IPS-18a (cell line): ENCODE data around the gene TRHDE.

Experiments
- H3K27ac ChIP-seq: one replicate; pipeline ENCODE4 v1.5.1; 2013; ENCODE audit warnings: low read length
- H3K27me3 ChIP-seq: one replicate; pipeline ENCODE4 v1.6.1; 2013; ENCODE audit warnings: mild to moderate bottlenecking, low read length; ENCODE audit not compliant: control insufficient read depth, insufficient read depth
- H3K36me3 ChIP-seq: one replicate; pipeline ENCODE4 v1.6.1; 2013; ENCODE audit warnings: low read depth, low read length; ENCODE audit not compliant: control insufficient read depth
- H3K4me1 ChIP-seq: one replicate; pipeline ENCODE4 v1.6.1; 2013; ENCODE audit warnings: low read depth, low read length; ENCODE audit not compliant: control insufficient read depth
- H3K4me3 ChIP-seq: one replicate; pipeline ENCODE4 v1.5.1; 2013; ENCODE audit warnings: low read length
- H3K9ac ChIP-seq: one replicate; pipeline ENCODE4 v1.6.1; 2013; ENCODE audit warnings: mild to moderate bottlenecking, low read length, moderate library complexity
- H3K9me3 ChIP-seq: one replicate; pipeline ENCODE4 v1.6.1; 2013; ENCODE audit warnings: low read depth, low read length; ENCODE audit not compliant: control insufficient read depth

The TRHDE gene

GRCh38 chr12:72261885-72262284 is 10.3 kb upstream of the TRHDE start:
- H3K36me3 ChIP-seq, result no peaks in the 10 kb centered on the region
- no peaks in the 10 kb centered on the region for H3K9me3 ChIP-seq
- no peaks in the 10 kb centered on the region for H3K4me1 ChIP-seq

GRCh38 chr12:72264548-72265175 is 7.5 kb upstream of the TRHDE start:
- H3K27me3 ChIP-seq, result peaks cover 2% of the 10 kb centered on the region
- no peak overlapping the region for H3K27ac ChIP-seq

More at GRCh38 chr12:72261885-72262284, 10.3 kb upstream of the TRHDE start:
- Histone ChIP-seq H3K9ac (no peak overlapping the region), H3K27me3 (no peaks in the 10 kb centered on the region), H3K27ac (no peak overlapping the region), H3K4me3 (no peak overlapping the region)

GRCh38 chr12:72267974-72268373 is 4.2 kb upstream of the TRHDE start:
- Histone ChIP-seq H3K4me3 (no peak overlapping the region), H3K9me3 (no peaks in the 10 kb centered on the region), H3K4me1 (peaks cover 13% of the 10 kb centered on the region), H3K27ac (no peak overlapping the region), H3K27me3 (peaks cover 35% of the 10 kb centered on the region), H3K36me3 (no peaks in the 10 kb centered on the region), H3K9ac (no peak overlapping the region)

More at GRCh38 chr12:72264548-72265175, 7.5 kb upstream of the TRHDE start:
- peaks cover 5% of the 10 kb centered on the region for H3K4me1 ChIP-seq
- no peak overlapping the region for H3K9ac ChIP-seq
- H3K36me3 ChIP-seq, result no peaks in the 10 kb centered on the region
- H3K9me3 ChIP-seq, result no peaks in the 10 kb centered on the region
- H3K4me3 ChIP-seq, result no peak overlapping the region

- Histone ChIP-seq H3K4me1 (peaks cover 13% of the 10 kb centered on the region), H3K36me3 (no peaks in the 10 kb centered on the region), H3K4me3 (no peak overlapping the region), H3K27ac (no peak overlapping the region), H3K27me3 (peaks cover 39% of the 10 kb centered on the region), H3K9me3 (no peaks in the 10 kb centered on the region), H3K9ac (no peak overlapping the region)
These were observed 3.8 kb upstream of the TRHDE start for GRCh38 chr12:72268386-72268785.

- Histone ChIP-seq H3K27ac (no peak overlapping the region), H3K9ac (no peak overlapping the region), H3K27me3 (peaks cover 50% of the 10 kb centered on the region), H3K4me1 (peaks cover 13% of the 10 kb centered on the region), H3K9me3 (no peaks in the 10 kb centered on the region), H3K36me3 (no peaks in the 10 kb centered on the region), H3K4me3 (no peak overlapping the region)
These were observed 2.7 kb upstream of the TRHDE start for GRCh38 chr12:72269491-72269890.

GRCh38 chr12:72270246-72270645 is 1.9 kb upstream of the TRHDE start:
- Histone ChIP-seq H3K27ac (no peak overlapping the region), H3K4me1 (peaks cover 13% of the 10 kb centered on the region), H3K9ac (no peak overlapping the region), H3K4me3 (no peak overlapping the region), H3K27me3 (peaks cover 58% of the 10 kb centered on the region), H3K36me3 (no peaks in the 10 kb centered on the region), H3K9me3 (no peaks in the 10 kb centered on the region)

- Histone ChIP-seq H3K9me3 (no peaks in the 10 kb centered on the region), H3K9ac (no peak overlapping the region), H3K4me3 (peak overlapping the region; percentile 74), H3K4me1 (peaks cover 13% of the 10 kb centered on the region), H3K36me3 (no peaks in the 10 kb centered on the region), H3K27me3 (peaks cover 63% of the 10 kb centered on the region), H3K27ac (no peak overlapping the region)
These were observed 1.2 kb upstream of the TRHDE start for GRCh38 chr12:72270961-72271360.

- peak overlapping the region; percentile 44 for H3K9ac ChIP-seq
These were observed 599 bp upstream of the TRHDE start for GRCh38 chr12:72271451-72272090.

GRCh38 chr12:72272731-72273498 is 745 bp downstream of the TRHDE start:
- peaks cover 63% of the 10 kb centered on the region for H3K27me3 ChIP-seq
- H3K9ac ChIP-seq, result no peak overlapping the region
- H3K36me3 ChIP-seq, result no peaks in the 10 kb centered on the region
- peaks cover 13% of the 10 kb centered on the region for H3K4me1 ChIP-seq
- no peak overlapping the region for H3K27ac ChIP-seq
- H3K4me3 ChIP-seq, result peak overlapping the region; percentile 74
- no peaks in the 10 kb centered on the region for H3K9me3 ChIP-seq

More at GRCh38 chr12:72271451-72272090, 599 bp upstream of the TRHDE start:
- peaks cover 63% of the 10 kb centered on the region for H3K27me3 ChIP-seq
- peak overlapping the region; percentile 74 for H3K4me3 ChIP-seq
- no peaks in the 10 kb centered on the region for H3K36me3 ChIP-seq
- H3K27ac ChIP-seq, result no peak overlapping the region
- no peaks in the 10 kb centered on the region for H3K9me3 ChIP-seq
- H3K4me1 ChIP-seq, result peaks cover 13% of the 10 kb centered on the region

- Histone ChIP-seq H3K4me3 (peak overlapping the region; percentile 74), H3K27ac (no peak overlapping the region), H3K4me1 (peaks cover 13% of the 10 kb centered on the region), H3K9ac (no peak overlapping the region), H3K27me3 (peaks cover 63% of the 10 kb centered on the region), H3K9me3 (no peaks in the 10 kb centered on the region), H3K36me3 (no peaks in the 10 kb centered on the region)
These were observed 1.3 kb downstream of the TRHDE start for GRCh38 chr12:72273499-72273837.

- Histone ChIP-seq H3K27me3 (peaks cover 63% of the 10 kb centered on the region), H3K36me3 (no peaks in the 10 kb centered on the region), H3K9me3 (no peaks in the 10 kb centered on the region), H3K9ac (no peak overlapping the region), H3K4me1 (peaks cover 13% of the 10 kb centered on the region), H3K27ac (no peak overlapping the region), H3K4me3 (peak overlapping the region; percentile 74)
These were observed 1.7 kb downstream of the TRHDE start for GRCh38 chr12:72273851-72274351.
